Right forelimb (tissue), 1 donor: Measurements from ENCODE around the gene ATP8A2.
"Not testable (repeated sequence)": the region's sequence is repeated elsewhere in the genome, so short reads cannot be mapped to it uniquely, and the experiment has no call there.

Experiments used
- DNase-seq: peaks from one replicate; pipeline ENCODE4 v3.0.0-alpha.2; 2018

The ATP8A2 gene

DNA sequence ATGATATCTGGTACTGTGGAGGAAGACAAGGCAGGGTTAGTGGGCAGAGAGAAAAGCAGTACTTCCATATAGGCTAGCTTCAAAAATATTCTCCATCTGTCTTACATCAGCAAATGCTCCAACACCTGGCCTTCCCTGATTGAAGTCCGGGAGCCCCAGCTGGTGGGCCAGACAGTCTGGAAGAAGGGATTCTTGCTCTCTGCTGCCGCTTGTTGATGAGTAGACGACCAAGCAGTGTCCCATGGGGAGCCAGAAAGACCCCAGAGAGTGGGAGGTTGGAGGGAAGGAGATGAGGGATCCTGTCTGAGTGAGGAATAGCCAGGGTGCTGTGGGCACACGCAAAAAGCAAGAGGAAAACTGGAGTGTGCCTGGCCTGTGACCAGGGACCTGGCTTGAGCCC is 95.1 kb downstream of the ATP8A2 start:
- DNase-seq = no peak

DNA sequence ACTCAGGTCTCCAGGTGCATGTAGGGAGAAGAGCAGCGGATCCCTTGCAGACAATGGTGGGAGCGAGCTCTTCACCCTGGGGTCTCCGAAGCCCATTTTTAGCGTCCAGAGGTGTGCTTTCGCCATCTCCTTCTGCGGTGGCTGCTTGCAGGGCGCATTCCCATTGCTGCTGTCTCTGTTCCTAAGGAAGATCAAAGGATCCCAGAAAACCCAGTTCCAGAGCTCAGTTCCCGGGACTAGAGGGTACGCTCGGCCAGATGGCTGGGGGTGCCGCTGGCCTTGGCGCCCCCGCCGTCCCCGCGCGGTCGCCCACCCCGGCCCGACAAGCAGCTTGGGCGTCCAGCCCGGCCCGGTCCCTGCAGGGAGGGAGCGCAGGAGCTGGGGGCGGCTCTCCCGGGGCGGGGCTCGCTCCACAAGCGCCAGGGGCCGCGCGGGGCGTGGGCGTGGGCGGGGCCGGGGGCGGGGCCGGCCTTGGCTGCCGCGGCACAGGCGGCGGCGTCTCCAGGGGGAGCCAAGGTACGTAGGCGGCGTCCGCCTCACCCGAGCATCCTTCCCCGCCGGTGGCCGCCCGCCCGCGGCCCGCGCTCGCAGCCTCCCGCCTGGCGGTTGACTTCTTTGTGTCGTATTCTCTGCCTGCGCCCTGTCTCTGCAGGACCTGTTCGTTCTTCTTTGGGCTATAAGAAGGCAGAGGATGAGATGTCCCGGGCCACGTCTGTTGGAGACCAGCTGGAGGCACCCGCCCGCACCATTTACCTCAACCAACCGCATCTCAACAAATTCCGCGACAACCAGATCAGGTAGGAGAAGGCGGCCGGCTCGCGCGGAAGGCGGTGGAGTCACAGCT is 96.8 kb downstream of the ATP8A2 start:
- peak; percentile 69 for DNase-seq

- DNase-seq = no peak
These were observed 97.4 kb downstream of the ATP8A2 start for GRCh38 chr13:25469169-25469525.

- no peak for DNase-seq
These were observed 102.1 kb downstream of the ATP8A2 start for GRCh38 chr13:25473864-25474263.

GRCh38 chr13:25478186-25478585 is 106.4 kb downstream of the ATP8A2 start:
- DNase-seq = no peak

- no peak for DNase-seq
These were observed 117.5 kb downstream of the ATP8A2 start for GRCh38 chr13:25489238-25489637.

- DNase-seq = no peak
These were observed 118.5 kb downstream of the ATP8A2 start for GRCh38 chr13:25490236-25490635.

GRCh38 chr13:25493931-25494640 is 122.3 kb downstream of the ATP8A2 start:
- no peak for DNase-seq

GRCh38 chr13:25494698-25495411 is 123.1 kb downstream of the ATP8A2 start:
- DNase-seq = no peak

- DNase-seq = no peak
These were observed 129.5 kb downstream of the ATP8A2 start for GRCh38 chr13:25501231-25501630.

DNA sequence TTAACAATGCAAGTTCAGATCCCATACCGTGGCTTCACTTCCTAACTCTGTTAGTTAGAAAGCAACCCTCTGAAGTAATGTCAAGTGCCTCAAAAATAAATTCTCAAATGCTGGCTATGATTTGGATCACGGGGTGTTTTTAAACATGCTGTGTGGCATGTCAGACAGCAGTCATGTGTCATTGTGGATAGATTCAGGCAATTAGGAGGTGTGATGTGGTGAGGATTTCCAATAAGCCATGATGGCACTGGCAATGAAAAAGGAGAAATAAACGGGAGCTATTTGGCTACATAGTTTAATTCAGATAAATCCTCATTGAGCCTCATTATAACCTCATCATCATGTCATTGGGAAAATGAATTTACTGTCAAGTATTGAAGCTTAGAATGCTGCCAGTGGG is 130.3 kb downstream of the ATP8A2 start:
- no peak for DNase-seq

DNA sequence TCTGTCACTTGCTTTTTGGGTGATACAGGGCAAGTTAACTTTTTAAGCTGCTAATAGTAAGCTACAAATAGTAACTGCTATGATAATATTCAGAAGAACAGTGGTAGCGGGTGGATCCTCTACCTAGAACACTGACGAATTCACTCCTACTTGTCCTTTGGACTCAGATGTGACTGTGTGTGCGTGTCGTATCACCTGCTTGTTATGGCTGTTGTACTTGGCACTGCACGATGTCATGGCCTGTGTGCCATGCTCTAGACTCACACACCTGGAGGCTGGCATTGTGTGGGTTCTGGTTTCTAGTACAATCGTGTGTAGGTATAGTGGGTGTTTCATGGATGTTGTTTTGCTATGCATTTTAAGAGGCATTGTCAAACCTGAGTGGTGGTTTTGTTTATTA is 130.8 kb downstream of the ATP8A2 start:
- DNase-seq = no peak

GRCh38 chr13:25503856-25504255 is 132.1 kb downstream of the ATP8A2 start:
- DNase-seq = no peak

DNA sequence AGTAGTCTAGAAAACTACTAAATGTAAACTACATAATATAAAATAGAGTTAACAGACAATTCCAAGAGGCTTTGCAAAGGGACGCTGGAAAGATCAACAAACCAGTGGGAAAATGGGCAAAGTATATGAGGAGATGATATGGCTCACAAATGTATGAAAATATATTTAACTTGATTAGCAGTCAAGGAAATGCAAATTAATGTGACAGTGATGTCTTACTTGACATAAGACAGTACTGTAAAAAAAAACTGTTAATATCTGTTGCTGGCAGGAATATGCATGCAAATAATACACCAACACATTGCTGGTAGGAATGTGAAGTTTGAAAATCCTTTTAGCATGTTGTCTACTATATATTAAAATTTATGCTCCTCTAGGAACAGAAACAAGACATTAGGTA is 136.1 kb downstream of the ATP8A2 start:
- no peak for DNase-seq

DNA sequence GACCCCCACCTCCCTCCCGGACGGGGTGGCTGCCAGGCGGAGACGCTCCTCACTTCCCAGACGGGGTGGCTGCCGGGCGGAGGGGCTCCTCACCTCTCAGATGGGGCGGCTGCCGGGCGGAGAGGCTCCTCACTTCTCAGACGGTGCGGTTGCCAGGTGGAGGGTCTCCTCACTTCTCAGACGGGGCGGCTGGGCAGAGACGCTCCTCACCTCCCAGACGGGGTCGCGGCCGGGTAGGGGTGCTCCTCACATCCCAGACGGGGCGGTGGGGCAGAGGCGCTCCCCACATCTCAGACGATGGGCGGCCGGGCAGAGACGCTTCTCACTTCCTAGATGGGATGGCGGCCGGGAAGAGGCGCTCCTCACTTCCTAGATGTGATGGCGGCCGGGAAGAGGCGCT is 141.3 kb downstream of the ATP8A2 start:
- not testable (repeated sequence) for DNase-seq

- DNase-seq = no peak
These were observed 146.7 kb downstream of the ATP8A2 start for GRCh38 chr13:25518441-25518840.

DNA sequence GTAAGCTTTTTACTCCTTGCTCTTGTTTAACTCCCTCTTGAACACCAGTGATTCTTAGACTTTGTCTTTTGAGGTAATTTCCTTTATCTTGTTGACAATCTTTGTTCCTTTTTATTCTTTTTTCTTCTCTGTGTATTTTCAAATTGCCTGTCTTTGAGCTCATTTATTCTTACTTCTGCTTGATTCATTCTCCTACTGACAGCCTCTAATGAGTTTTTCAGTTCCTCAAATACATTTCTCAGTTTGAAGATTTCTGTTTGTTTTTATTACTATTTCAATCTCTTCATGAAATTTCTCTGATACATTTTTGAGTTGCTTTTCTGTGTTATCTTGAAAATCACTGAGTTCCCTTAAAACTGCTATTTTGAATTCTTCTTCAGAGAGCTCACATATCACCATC is 154.1 kb downstream of the ATP8A2 start:
- no peak for DNase-seq

GRCh38 chr13:25528266-25528665 is 156.5 kb downstream of the ATP8A2 start:
- DNase-seq = no peak

DNA sequence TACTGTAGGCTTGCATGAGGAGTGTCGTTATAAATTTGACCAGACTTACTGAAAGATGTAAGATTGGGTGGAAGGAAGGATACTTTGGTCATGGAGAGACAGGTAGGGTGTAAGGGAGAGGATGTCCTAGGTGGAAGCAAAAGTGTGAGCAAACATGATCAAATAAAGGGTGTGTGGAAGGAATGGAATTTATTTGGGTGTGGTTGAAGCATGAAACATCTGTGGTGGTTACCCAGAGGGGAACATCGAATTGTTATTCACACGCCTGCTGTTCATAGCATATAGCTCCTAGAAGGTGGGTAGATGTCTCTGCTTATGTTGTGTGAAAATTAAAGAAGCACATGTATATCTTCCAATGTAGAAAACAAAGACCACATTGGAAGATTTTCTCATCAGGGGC is 157.7 kb downstream of the ATP8A2 start:
- no peak for DNase-seq

DNA sequence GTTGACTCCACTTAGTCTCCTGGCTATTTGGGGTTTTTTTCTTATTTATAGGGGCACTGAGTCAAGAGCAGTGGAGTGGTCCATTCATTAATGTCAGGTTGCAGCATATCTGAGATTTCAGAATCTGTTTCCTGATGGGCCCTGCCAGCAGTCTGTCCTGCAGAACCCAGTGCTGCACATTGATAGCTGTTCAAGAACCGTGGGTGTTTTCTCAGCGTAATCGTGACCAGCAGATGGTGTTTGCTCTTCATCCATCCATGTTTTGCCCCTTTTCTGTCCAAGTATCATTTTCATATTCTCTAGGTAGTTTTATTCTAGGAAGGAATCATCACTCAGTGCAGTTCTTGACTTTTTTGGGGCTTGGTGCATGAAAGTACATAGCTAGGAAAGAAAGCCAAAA is 166.5 kb downstream of the ATP8A2 start:
- no peak for DNase-seq

DNA sequence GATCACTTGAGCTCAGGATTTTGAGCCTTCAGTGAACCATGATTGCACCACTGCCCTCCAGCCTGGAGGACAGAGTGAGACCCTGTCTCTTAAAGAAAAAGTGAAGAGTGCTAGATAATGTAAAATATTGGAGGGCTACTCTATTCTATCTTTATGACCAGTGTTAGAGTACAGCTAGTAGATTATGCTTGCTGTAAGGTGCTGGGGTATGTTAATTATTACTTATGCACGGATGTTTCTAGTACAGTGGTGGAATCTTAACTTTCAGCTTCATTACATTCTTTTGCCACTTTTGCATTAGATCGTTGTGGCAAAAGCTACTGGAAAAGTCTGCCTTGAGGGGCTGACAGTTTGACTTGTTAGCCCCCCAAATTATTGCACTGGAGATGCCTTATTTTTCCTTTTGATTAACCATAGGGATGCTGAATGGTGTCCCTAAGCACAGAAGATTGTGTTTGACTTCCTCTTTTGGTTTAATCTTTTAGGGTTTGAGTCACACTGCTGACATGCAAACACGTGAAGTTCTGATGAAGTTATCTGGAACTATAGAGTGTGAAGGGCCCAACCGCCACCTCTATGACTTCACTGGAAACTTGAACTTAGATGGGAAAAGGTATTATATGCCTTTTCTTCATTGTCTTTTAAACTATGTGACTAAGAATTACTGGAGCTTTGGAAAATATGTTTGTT is 169.8 kb downstream of the ATP8A2 start:
- no peak for DNase-seq

DNA sequence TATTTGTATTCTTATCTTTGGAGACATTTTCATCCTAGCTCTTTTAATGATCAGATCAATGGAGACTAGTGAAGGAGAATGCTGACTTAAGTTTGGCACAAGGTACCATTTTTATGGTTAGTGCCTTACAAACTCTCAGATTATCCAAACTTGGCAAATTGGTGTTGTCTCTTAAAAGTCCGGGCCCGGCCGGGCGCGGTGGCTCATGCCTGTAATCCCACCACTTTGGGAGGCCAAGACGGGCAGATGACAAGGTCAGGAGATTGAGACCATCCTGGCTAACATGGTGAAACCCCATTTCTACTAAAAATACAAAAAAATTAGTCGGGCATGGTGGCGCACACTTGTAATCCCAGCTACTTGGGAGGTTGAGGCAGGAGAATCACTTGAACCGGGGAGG is 177.2 kb downstream of the ATP8A2 start:
- DNase-seq = not testable (repeated sequence)

DNA sequence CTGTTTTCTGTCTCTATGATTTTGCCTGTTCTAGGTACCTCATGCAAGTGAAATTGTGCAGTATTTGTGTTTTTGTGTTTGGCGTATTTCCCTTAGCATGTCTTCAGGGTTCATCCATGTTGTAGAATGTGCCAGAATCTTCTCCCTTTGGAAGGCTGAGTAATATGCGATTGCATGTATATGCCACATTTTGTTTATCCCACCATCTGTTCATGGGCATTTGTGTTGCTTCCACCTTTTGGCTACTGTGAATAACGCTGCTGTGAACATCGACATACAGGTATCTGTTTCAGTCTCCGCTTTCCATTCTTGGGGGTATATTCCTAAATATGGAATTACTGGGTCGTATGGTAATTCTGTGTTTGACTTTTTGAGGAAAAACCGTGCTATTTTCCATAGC is 190.0 kb downstream of the ATP8A2 start:
- DNase-seq = no peak
